Right lobe of liver (tissue), 6 donors: Measurements from ENCODE around the gene TPRG1L. TPM values are rescaled to one million over a fixed set of nuclear protein-coding genes. Genes with fewer than 3 reads are reported as not detected.

Experiments
- ATAC-seq, 4 donors: fragments of 200-7000 bp; cut with Tn5 transposase; one replicate each; pipeline ENCODE4 v1.9.1; 2020; ENCODE audit warnings: mild to moderate bottlenecking in 4 of 4, moderate library complexity in 4 of 4
- DNase-seq, 3 donors: peaks; one replicate each; pipeline ENCODE4 v3.0.0-alpha.2; 2020
- H3K27ac ChIP-seq, 3 donors: fragments of 200-600 bp; one replicate each; pipeline ENCODE4 v1.8.0; 2022
- H3K27me3 ChIP-seq, 2 donors: fragments of 200-600 bp; one replicate each; pipeline ENCODE4 v1.8.0; 2022
- H3K36me3 ChIP-seq, 4 donors: fragments of 200-600 bp; sonication (generic) in 1 of 4; one replicate each; pipeline versions ENCODE4 v1.5.1 to v1.8.0; 2017 to 2022; ENCODE audit warnings: control low read depth in 1 of 4
- H3K4me1 ChIP-seq, 4 donors: fragments of 200-600 bp; sonication (generic) in 1 of 4; one replicate each; pipeline versions ENCODE4 v1.5.1 to v1.8.0; 2017 to 2022; ENCODE audit warnings: control low read depth in 1 of 4
- H3K4me3 ChIP-seq, 3 donors: fragments of 200-600 bp; one replicate each; pipeline ENCODE4 v1.8.0; 2022
- H3K9me3 ChIP-seq, 4 donors: fragments of 200-600 bp; sonication (generic) in 1 of 4; one replicate each; pipeline versions ENCODE4 v1.5.1 to v1.8.0; 2017 to 2022; ENCODE audit warnings: control low read depth in 1 of 4
- CTCF ChIP-seq, 4 donors: fragments of 200-600 bp in 3 of 4; fragments of 450-650 bp in 1 of 4; IDR thresholded peaks; one replicate each; pipeline versions ENCODE4 v1.5.1 to v1.8.0; 2016 to 2022; ENCODE audit warnings: antibody characterized with exemption in 4 of 4, mild to moderate bottlenecking in 2 of 4
- POLR2A ChIP-seq: fragments of 450-650 bp; IDR thresholded peaks from one replicate; pipeline ENCODE4 v1.6.1; 2017; ENCODE audit warnings: antibody characterized with exemption, mild to moderate bottlenecking
- WGBS: methylation state at CpG from one replicate; pipeline ENCODE4 v1.1.6; 2018; ENCODE audit warnings: low coverage, low lambda C conversion rate; ENCODE audit not compliant: insufficient coverage; ENCODE audit errors: missing lambda C conversion rate; 5-methylcytosine and 5-hydroxymethylcytosine counted together
- intact Hi-C, 2 donors: fragments of 100-400 bp; cut with DNase I; formaldehyde crosslinking; loops; one replicate each; pipeline versions ENCODE4 v1.11.2 to v1.14.1; 2022
- total RNA-seq, 6 experiments: library from RNA; depleted of rRNA in 2 of 6; stranded (reverse); fragments of >200 nt in 2 of 6; fragmentation: NEBNext Ultra II Directional in 3 of 6; extraction: Animal tissue kit (Norgen Biotek cat#: 25700) in 3 of 6; gene quantifications; one replicate each; pipeline versions ENCODE4 v1.1.0 to v1.2.4, GENCODE V29; 2016 to 2023
- donor health status: DM: no; HTN: yes; CAD: no.
- donor health status: DM: no; HTN: no; CAD: no.
- donor health status: DM: no; HTN: no; CAD: no.
- donor health status: DM: no; HTN: yes; CAD: no.
- donor health status: DM: no; HTN: yes; CAD: no.

Gene TPRG1L
- total RNA-seq, 6 experiments from 2014 or later, result 42.5 to 54.6 (median 53.4) TPM

DNA sequence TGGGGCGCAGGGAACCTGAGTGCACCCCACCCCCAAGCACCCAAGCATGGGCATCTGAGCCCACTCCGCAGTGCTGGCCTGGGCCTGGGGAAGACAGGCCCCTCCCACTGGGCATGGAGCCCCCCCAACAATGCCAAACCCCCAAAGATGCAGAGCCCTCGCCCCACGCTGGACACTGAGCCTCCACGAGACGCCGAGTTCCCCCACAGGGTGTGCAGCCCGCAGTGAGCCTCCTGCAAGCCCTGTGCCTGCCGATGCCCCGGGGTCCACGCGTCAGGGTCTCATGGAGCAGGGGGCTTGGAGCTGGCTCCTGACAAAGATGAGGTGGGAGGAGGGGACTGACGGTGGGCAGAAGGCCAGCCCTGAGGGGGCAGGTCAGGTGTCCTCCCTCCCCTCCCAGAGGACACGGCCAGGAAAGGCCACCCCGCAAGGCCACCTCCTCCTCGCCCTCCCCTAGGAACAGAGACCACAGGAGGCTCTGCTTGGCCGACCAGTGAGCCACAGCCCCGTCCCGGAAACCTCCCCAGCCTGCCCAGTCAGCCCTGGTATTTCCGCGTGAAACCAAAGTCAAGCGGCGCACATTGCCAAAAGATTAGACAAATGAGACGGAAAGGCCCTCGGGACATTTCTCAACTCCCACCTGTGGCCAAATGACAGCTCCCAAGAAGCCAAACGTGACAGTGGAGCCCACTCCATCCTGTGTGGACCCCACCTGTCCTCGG, 46.9 kb upstream of the TPRG1L start:
- TF ChIP-seq POLR2A, result no peak
- TF ChIP-seq CTCF (IDR thresholded peaks at IDR 0.05), result no peak
- WGBS, result 60% methylated on average over 1 of the region's 27 CpGs
- Histone ChIP-seq H3K27me3 (no peaks in the 10 kb centered on the region), H3K4me1 (no peaks in the 10 kb centered on the region), H3K27ac (no peak overlapping the region), H3K9me3 (no peaks in the 10 kb centered on the region), H3K36me3 (no peaks in the 10 kb centered on the region), H3K4me3 (no peak overlapping the region)
- no peak for ATAC-seq
- intact Hi-C loops, result no loop called here
- no peak for DNase-seq

- Histone ChIP-seq H3K27ac (no peak overlapping the region), H3K27me3 (no peaks in the 10 kb centered on the region), H3K9me3 (no peaks in the 10 kb centered on the region), H3K36me3 (no peaks in the 10 kb centered on the region), H3K4me3 (no peak overlapping the region), H3K4me1 (no peaks in the 10 kb centered on the region)
- ATAC-seq, result no peak
- intact Hi-C loops, result no loop called here
- no peak for TF ChIP-seq CTCF (IDR thresholded peaks at IDR 0.05)
- no peak for TF ChIP-seq POLR2A
- WGBS, result 53% methylated on average over 3 of the region's 8 CpGs
- DNase-seq, result no peak
Observed at GRCh38 chr1:3578433-3578805, 46.4 kb upstream of the TPRG1L start.

- H3K36me3 ChIP-seq, result no peaks in the 10 kb centered on the region
Observed at GRCh38 chr1:3578906-3579305, 45.9 kb upstream of the TPRG1L start.

DNA sequence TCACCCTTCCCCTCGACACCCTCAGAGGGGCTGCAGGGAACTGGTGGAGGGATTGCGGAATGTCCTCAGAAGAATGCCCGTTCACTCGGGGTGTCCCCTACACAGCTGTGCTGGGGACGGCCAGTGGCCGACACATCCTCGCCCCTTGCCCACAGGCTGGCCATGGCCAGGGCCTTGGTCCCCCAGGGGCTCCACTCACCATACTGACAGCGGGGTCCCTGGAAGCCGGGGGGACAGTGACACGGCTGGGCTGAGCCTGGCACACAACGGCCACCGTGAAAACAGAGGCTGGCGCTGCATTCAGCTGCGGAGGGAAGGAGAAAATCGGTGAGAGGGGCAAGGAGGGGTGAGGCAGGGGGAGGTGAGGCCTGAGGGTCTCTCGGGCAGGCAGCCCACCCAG, 45.2 kb upstream of the TPRG1L start:
- ATAC-seq (no peak), DNase-seq (no peak)
- Histone ChIP-seq H3K9me3 (no peaks in the 10 kb centered on the region), H3K36me3 (no peaks in the 10 kb centered on the region), H3K27ac (no peak overlapping the region), H3K4me3 (no peak overlapping the region), H3K27me3 (no peaks in the 10 kb centered on the region), H3K4me1 (no peaks in the 10 kb centered on the region)
- intact Hi-C loops, result no loop called here
- TF ChIP-seq CTCF (IDR thresholded peaks at IDR 0.05), result no peak
- TF ChIP-seq POLR2A, result no peak
- WGBS, result 20% methylated on average over 1 of the region's 16 CpGs

More at GRCh38 chr1:3578906-3579305, 45.9 kb upstream of the TPRG1L start:
- WGBS, result 80% methylated on average over 3 of the region's 19 CpGs
- intact Hi-C loops, result no loop called here
- H3K4me3 ChIP-seq, result no peak overlapping the region
- H3K27me3 ChIP-seq, result no peaks in the 10 kb centered on the region
- no peak for TF ChIP-seq POLR2A
- no peak for TF ChIP-seq CTCF (IDR thresholded peaks at IDR 0.05)
- no peaks in the 10 kb centered on the region for H3K4me1 ChIP-seq
- no peak overlapping the region for H3K27ac ChIP-seq
- no peaks in the 10 kb centered on the region for H3K9me3 ChIP-seq
- DNase-seq, result no peak
- no peak for ATAC-seq
